UCSD-AML1 (cell line): Measurements from ENCODE around the gene PCSK9.

Experiments
- DNase-seq: peaks from one replicate; lab custom pipeline; 2025; ENCODE audit not compliant: unreplicated experiment; lab: John Stamatoyannopoulos, UW

The PCSK9 gene

DNA sequence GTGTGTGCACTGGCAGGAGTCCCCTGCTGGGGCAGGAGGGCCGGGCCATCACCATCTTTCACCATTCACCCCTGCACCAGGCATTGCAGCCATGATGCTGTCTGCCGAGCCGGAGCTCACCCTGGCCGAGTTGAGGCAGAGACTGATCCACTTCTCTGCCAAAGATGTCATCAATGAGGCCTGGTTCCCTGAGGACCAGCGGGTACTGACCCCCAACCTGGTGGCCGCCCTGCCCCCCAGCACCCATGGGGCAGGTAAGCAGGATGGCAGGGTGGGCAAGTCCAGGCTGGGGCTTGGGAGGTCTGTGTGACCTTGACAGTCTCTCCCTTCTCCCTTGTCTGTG lies 18.6 kb downstream of the PCSK9 start:
- DNase-seq = no peak

- DNase-seq = no peak
These were observed 20.2 kb downstream of the PCSK9 start for GRCh38 chr1:55059302-55060132.

DNA sequence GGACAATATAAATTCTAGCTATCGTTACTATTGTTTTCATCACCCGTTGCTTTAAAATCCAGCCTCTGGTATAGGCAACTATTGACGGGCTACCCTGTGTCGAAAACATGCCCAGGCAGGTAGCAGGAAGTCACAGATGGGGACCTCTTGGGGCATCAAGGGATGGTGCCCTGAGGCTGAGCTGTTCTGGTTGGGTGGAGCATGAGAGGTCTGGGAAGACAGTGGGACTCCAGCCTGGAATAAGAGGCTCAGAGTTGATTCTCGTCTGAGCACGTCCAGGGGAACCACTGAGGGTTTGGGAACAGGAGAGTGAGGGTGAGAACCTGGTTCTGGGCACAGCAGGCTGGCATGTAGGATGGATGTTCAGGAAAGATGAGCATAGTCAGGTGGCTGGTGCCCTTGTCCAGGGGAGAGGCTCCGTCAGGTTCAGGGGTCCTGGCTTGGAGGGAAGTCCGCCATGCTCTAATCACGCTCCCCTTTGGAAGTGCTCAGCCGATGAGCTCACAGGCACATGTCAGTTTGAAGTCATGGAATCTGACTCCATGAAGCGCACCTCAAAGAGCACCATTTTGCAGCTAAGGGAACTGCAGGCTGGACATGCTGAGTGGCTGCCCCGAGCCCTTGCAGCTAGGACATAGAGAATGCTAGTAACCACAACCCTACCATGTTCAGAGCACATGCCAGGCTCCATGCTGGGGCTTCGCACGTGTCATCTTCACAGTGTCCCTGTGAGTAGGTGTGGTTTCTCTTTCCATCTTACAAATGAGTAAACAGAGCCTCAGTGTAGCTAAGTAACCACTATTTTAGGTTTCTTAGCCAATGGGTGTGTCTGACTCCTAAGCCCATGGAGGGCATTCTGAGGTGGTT lies 21.0 kb downstream of the PCSK9 start:
- no peak for DNase-seq

- no peak for DNase-seq
These were observed 21.8 kb downstream of the PCSK9 start for GRCh38 chr1:55061000-55061705.

GRCh38 chr1:55061706-55062321 lies 22.5 kb downstream of the PCSK9 start:
- DNase-seq = no peak

- DNase-seq = no peak
These were observed 23.6 kb downstream of the PCSK9 start for GRCh38 chr1:55062801-55063576.

GRCh38 chr1:55063577-55063942 lies 24.2 kb downstream of the PCSK9 start:
- DNase-seq = no peak

DNA sequence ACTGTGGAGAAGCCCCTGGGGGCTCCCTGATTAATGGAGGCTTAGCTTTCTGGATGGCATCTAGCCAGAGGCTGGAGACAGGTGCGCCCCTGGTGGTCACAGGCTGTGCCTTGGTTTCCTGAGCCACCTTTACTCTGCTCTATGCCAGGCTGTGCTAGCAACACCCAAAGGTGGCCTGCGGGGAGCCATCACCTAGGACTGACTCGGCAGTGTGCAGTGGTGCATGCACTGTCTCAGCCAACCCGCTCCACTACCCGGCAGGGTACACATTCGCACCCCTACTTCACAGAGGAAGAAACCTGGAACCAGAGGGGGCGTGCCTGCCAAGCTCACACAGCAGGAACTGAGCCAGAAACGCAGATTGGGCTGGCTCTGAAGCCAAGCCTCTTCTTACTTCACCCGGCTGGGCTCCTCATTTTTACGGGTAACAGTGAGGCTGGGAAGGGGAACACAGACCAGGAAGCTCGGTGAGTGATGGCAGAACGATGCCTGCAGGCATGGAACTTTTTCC lies 24.8 kb downstream of the PCSK9 start:
- no peak for DNase-seq

DNA sequence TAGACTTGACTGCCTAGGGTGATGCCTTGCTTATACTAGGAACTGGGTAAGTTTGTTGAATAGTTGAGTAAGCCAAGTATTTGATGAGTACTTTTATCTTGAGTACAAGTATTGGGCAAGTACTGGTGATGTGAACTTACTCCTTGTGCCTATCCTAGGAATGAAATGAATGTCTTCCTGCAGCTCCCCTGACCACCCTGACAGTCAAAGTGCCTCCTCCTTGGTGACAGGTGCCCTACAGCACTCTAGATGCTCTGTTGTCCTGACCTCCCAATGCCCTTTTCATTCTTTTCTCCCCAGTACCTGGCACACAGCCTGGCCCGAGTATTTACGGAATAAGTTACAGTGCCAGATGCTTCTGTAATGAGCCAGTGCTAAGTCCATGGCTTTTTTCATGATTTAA lies 25.5 kb downstream of the PCSK9 start:
- no peak for DNase-seq

GRCh38 chr1:55065648-55066047 lies 26.3 kb downstream of the PCSK9 start:
- no peak for DNase-seq

DNA sequence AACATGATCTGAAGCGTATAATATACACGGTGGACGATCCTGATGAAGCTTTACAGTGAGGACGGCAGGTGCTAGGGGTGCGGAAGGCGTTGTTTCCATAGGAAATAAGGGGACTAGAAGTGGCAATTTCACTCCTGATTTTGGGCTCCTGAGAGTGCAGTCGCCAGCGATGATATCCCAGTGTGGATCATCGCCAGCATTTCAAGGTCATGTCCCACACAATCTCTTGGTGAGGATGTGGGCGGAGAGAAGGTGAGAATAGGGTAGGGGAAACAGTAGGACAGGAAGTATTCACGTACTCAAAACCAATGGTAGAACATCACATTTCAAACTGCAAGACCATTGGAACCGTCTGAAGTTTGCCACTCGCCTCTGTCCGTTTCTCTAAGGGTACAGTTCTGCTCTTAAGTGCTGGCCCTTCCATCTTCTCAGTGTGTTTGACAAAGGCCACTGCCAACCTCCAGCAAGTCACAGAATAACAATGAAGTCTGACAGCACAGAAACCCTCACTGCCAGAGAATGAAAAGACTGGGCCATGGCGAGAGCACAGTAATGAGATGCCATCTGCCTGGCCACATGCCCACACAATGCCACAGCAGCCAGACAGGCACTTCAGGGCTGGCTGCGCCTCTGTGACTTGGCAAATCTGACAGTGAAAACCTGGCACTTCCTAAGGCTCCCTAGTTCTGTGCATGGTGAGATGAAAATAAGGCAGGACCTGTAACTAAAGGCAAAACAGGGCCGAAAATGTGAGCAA lies 27.9 kb downstream of the PCSK9 start:
- no peak for DNase-seq

DNA sequence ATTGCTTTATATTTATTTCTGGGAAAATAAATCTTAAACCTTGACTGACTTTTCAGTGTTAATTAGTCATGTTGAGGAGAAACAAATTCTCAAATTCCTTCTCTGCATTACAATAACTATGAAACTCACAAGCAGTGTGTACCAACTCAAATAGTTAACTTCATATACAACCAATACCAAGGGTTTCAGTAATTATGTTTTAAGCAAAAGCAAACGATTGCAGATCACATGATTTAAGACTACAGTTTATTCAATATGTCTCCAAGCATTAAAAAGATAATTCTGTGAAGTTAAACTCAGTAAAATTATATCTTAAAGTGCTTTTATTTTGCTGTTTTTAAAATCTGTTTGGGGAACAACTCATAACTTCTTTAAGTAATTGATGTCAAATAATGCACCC lies 28.6 kb downstream of the PCSK9 start:
- no peak for DNase-seq

GRCh38 chr1:55068638-55069037 lies 29.3 kb downstream of the PCSK9 start:
- no peak for DNase-seq

DNA sequence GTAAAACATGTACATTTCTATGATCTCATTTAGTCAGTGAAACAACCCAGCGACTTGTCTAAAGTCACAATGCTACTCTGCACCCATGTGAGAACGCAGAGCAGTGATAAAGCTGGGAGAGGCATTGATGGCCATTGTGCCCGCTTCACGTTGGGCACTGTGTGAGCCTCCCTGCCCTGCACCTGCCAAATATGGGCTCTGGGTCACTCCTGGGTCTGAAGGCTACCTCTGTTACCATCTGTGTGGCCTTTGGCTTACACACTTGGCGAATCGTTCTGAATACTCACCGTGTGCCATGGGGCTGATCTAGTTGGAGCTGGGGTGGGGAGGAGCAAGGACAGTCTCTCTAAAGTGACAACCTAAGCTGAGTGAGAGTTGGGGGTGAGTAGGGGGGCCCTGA lies 29.9 kb downstream of the PCSK9 start:
- no peak for DNase-seq

GRCh38 chr1:55070293-55071164 lies 31.2 kb downstream of the PCSK9 start:
- DNase-seq = no peak

DNA sequence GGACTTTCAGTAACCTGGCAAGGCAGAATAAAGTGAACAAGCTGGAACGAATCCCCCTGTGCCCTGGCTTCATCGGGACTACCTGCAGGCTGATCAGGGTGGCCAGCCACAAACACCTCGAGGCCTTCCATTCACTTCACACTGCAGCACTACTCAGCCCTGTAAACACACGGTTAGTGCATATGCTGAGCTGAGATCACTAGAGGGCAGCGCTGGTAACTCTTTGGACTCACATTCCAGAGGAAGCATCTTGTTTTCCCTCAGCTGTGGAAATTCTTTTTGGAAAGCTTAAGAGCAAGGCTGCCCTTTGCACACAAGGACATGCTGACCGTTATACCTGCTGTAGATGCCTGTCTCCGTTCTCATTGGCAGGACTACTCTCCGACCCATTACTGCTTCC lies 32.1 kb downstream of the PCSK9 start:
- no peak for DNase-seq

- no peak for DNase-seq
These were observed 34.0 kb downstream of the PCSK9 start for GRCh38 chr1:55073187-55073916.

- DNase-seq = no peak
These were observed 35.1 kb downstream of the PCSK9 start for GRCh38 chr1:55074455-55074854.
